Activated naive CD4-positive, alpha-beta T cell (primary cell): ENCODE results near the gene SMAD5.

ENCODE experiments used
- DNase-seq, 4 experiments: peaks; one replicate each; lab custom pipeline; 2025; lab: John Stamatoyannopoulos, UW

SMAD5 gene

GRCh38 chr5:136197462-136198142 is 65.0 kb downstream of the SMAD5 start:
- no peak for DNase-seq

- no peak for DNase-seq
Measured at GRCh38 chr5:136198453-136198852, 65.8 kb downstream of the SMAD5 start.

- DNase-seq: no peak
Measured at GRCh38 chr5:136199408-136199807, 66.8 kb downstream of the SMAD5 start.

- DNase-seq: no peak
Measured at GRCh38 chr5:136200130-136200529, 67.5 kb downstream of the SMAD5 start.

DNA sequence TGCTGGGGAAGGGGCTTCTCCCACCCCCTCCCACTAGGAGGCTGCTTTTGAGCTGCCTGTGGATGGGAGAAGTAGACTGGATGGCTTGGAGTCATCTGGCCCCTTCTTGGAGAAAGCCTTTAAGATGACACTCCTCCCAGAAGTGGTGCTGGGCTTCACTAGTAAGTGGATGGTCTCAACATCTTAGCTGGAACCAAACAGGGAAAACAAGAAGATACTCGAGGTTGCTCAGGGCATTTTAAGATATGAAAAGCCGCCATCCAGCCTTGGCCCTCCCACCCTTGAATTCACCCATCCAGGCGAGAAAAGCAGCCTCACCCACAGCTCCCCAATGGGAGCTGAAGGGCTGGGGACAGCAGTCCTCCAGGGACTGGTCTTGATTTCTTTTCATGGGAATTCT is 68.1 kb downstream of the SMAD5 start:
- DNase-seq: no peak

DNA sequence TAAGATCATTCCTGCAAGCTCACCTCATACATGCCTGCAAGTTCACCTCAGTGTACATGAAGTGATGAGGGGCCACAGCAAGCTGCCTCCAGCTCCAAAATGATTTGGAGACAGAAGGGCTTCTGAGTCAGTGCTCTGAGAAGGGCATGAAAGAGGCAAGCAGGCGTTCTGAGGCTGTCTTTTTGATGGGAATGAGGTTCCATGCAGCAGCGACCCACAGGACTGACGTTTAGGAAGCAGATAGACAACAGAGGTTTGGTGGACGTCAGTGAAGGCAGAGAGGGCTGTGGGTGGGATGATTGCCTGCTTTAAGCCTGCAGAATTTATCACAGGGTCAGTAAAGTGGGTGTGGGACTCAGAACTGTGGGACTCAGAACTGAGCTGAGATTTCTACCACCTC is 69.2 kb downstream of the SMAD5 start:
- DNase-seq: no peak

- DNase-seq: no peak
Measured at GRCh38 chr5:136202469-136203205, 70.0 kb downstream of the SMAD5 start.

- DNase-seq: no peak
Measured at GRCh38 chr5:136203303-136203922, 70.8 kb downstream of the SMAD5 start.

DNA sequence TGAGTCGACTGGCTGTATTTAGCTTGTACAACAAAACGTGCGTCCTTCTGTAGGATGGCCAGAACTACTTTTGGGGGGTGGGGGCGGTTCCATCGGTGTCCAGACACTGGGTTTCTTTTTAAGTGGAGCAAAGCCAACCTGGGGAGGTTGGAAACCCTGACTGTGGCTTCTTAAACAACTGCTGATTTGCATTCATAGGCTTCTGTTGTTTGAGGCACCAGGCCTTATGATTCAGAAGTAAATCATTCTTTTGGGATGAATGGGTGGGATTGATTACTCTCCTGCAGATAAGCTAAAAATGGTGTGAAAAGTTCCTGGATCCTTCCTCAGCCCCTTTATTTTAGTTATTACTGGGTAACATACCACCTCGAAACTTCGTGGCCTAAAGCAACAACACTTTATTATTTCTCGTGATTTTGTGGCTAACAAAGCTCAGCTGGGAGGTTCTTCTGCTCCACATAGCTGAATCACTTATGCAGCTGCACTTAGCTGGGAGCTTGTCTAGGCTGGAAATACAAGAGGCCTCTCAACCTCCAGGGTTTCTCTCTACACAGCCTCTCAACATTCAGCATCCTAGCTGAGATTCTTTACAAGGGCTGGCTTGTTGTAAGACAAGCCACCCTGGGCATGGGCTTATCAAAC is 72.5 kb downstream of the SMAD5 start:
- no peak for DNase-seq

- no peak for DNase-seq
Measured at GRCh38 chr5:136205941-136206340, 73.3 kb downstream of the SMAD5 start.

DNA sequence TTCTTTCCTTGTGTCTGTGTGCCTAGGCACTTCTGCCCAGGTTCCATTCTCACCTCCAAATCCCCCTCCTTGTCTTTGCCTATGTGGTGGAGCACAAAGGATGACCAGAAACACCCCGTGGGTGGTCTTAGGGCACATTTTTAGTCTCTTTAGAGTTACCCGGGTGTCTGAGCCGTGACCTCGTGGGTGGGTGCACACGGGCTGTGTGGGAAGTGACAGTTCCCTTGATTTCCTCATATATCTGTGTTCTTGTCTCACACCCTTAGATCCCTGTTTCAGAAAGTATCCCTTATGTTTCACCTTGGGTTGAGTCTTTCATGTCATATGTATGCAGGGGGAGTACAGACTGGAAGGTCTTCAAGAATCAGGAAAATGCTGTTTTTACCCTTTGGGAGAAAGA is 73.7 kb downstream of the SMAD5 start:
- no peak for DNase-seq

DNA sequence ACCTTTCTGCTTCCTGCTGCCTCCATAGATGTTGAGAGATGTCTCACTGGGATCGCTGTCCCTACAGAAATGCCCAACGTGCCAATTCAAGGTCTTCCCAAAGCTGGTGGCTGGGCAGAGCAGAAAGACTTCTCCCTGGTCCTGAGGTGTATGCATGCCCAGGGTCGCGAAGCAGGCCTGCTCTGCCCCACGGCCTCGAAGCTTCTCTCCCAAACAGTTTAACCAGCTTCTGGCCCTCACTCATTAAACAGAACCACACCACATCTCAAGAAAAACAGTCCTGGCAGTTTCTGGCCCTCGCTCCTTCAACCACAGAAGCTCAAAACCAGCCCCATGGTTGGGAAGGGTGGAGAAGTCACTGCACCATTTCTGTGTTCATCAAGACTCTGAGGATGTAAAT is 75.0 kb downstream of the SMAD5 start:
- DNase-seq: no peak

DNA sequence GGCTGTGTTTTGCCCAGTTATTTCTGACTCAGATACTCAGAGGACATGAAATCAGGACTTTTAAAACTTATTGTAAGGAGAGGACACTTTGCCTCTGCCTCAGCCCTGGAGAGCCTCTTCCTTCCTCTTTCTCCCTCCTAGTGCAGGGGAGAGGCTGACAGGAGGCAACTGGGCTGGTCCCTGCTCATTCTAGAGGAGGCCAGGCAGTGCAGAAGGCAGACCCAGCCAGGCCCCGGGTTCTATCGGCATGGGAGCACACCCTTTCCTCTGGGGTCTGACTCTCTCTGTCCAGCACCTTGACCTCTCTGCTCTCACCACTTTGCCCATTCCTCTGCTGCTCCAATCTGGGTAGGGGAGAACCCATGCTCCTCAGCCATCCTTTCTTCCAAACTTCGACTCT is 76.3 kb downstream of the SMAD5 start:
- DNase-seq: no peak

DNA sequence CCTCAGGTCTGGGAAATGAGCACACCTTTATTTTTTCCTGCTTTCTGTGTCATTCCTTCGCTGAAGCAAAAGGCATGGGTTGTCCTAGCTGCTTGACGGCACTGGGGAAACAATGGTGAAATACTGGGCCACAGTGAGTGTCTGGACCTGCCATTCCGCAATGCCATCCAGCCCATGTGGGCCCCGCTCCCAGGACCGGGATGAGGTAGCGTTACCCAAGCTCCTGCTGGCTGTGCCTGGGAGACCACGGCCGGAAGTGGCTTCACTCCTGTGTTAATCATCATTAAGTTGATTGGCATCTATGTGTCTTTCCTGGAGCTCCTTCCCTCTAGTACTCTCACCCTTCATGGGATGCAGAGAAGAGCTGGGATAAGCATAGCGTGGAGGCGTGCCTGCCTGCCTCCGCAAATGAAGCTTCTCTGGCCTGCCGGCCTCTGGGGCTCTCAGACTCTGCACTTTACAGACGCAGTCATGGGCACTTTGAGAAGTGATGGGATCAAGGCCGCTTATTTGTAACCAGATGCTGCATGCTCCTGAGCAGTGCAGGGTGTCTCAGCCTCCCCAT is 76.8 kb downstream of the SMAD5 start:
- DNase-seq: no peak

DNA sequence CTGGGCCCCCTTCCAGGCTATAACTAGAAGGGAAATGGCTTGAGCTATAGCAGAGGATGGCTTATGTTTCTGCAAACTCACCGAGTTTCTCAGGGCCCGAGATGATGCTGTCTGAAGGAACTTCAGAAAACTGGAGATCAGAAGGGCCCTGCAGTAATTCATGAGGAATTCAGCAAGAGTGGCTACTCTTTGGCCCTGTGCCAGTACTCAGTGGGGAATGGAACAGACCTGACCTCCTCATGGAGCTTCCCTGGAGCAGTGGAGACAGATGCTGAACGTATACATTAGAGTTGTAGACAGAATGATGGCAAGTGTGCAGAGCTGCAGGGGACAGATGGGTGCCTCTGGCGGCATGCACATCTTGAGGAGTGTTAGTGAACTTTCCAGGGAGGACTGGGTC is 77.6 kb downstream of the SMAD5 start:
- DNase-seq: no peak

DNA sequence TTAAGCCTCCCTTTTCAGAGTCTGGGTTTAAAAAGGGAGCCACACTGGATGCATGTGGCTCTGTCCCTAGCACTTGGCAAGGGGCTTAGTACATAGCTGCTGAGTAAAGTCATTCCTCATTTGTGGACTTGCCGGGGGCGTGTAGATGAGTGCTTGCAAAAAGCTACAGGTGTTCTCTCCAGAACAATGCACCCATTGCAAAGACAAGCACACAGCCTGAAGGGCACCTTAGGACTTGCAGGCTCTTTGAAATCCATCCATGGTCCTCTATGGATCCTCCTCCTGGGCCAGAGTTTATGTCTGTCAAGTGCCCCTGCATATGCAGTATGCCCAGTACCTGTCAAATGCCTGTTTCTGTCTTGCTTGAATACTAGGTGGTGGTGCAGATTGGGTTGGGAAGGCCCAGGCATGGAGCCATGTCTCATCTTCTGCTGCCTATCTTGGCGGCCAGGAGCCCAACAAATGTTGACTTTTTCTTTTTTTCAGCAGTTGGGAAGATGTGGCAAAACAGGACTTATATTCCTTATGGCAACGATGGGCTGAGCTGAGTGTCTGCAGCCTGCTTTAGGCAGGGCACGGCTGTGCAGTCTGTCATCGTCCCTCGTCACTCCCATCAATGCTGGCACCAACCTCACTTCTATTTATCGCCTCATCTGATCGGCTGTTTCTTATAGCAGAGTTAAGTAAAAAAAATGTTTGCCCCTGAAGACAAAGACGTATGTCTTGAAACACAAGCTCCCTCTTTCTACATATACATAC is 78.8 kb downstream of the SMAD5 start:
- DNase-seq: no peak

- DNase-seq: peak in 3 of 4 experiments; percentile 1 to 18 (median 2)
Measured at GRCh38 chr5:136212252-136212721, 79.6 kb downstream of the SMAD5 start.

GRCh38 chr5:136213919-136214493 is 81.4 kb downstream of the SMAD5 start:
- DNase-seq: no peak

GRCh38 chr5:136215812-136216211 is 83.2 kb downstream of the SMAD5 start:
- no peak for DNase-seq

DNA sequence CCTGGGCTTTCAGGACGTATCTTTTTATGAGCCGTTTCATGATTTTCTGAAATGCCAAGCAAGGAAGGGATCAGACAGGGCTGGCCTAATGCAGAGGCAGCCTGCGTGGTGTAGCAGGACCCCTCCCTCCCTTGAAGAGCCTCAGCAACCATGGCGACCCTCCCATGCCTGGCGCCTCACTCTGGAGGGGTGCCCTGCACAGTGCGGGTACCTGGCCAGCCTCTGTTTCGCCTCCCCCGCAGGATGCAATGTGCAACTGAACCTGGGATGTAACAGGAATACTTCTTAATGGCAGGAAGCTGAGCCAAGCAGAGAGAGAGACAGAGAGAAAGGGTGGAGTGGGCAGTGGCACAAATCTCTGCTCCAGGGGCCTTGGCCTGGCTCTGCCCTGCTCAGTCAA is 83.6 kb downstream of the SMAD5 start:
- no peak for DNase-seq

DNA sequence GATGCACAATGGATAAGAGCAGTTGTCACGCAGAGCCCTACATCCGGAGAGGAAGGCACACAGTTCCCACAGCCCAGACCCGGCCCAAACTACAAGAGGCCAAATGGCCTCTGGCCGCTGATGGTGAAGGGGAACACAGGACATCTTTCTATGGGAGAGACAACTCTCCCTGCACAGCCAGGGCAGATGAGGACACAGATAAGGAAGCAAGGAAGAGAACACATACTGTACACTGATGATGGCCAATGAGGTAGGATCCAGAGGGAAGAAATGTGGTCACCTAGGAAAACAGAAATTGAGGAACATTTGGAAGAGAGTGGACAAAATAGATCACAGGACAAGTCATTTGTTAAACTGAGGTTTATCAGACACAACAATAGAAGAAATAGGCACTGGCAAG is 88.7 kb downstream of the SMAD5 start:
- DNase-seq: no peak
